Body of pancreas (tissue), 4 donors: Measurements from ENCODE around the gene PDZD11. TPM values are rescaled to one million over a fixed set of nuclear protein-coding genes. Genes with fewer than 3 reads are reported as not detected.
"Not testable (repeated sequence)": the region's sequence is repeated elsewhere in the genome, so short reads cannot be mapped to it uniquely, and the experiment has no call there.

ENCODE experiments used
- ATAC-seq: fragments of 150-250 bp; one replicate; pipeline ENCODE4 v1.9.1; 2016
- DNase-seq, 4 donors: peaks; one replicate each; pipeline ENCODE4 v3.0.0-alpha.2; 2019
- H3K27ac ChIP-seq, 4 donors: fragments of 200-600 bp; sonication (generic); 1 replicate in 3 of 4; 2 replicates in 1 of 4; pipeline versions ENCODE4 v1.5.1 to v1.6.1; 2016 to 2019; ENCODE audit warnings: mild to moderate bottlenecking in 1 of 4, mixed read lengths in 1 of 4, moderate library complexity in 1 of 4
- H3K27me3 ChIP-seq, 2 donors: fragments of 200-600 bp; sonication (generic); one replicate each; pipeline ENCODE4 v1.6.0; 2016; ENCODE audit warnings: mild to moderate bottlenecking in 1 of 2
- H3K36me3 ChIP-seq, 2 donors: fragments of 200-600 bp; sonication (generic); replicated peaks in 1 of 2; 2 replicates each; pipeline ENCODE4 v1.5.1; 2016; ENCODE audit warnings: low read depth in 2 of 2; ENCODE audit not compliant: insufficient read depth in 1 of 2
- H3K4me1 ChIP-seq: fragments of 200-600 bp; sonication (generic); one replicate; pipeline ENCODE4 v1.6.0; 2016
- H3K4me3 ChIP-seq, 2 donors: fragments of 200-600 bp; sonication (generic); 1 replicate in 1 of 2; 2 replicates in 1 of 2; pipeline ENCODE4 v1.5.1; 2016 to 2019
- H3K9me3 ChIP-seq, 3 donors: fragments of 200-600 bp; sonication (generic); 1 replicate in 2 of 3; 2 replicates in 1 of 3; pipeline ENCODE4 v1.5.1; 2016
- CTCF ChIP-seq, 7 experiments: fragments of 450-650 bp in 4 of 7; fragments of 200-600 bp in 3 of 7; sonication (generic) in 3 of 7; IDR thresholded peaks; one replicate each; pipeline ENCODE4 v1.5.1; 2016 to 2019; ENCODE audit warnings: antibody characterized with exemption in 7 of 7
- POLR2A ChIP-seq, 3 donors: fragments of 450-650 bp; IDR thresholded peaks; one replicate each; pipeline ENCODE4 v1.6.1; 2016; ENCODE audit warnings: antibody characterized with exemption in 3 of 3, mild to moderate bottlenecking in 2 of 3
- WGBS, 2 donors: methylation state at CpG; one replicate each; pipeline ENCODE4 v1.1.5; 2017; 5-methylcytosine and 5-hydroxymethylcytosine counted together
- intact Hi-C: fragments of 100-400 bp; cut with DNase I; formaldehyde crosslinking; loops from one replicate; pipeline ENCODE4 v1.15.1; 2023
- total RNA-seq, 2 donors: library from RNA; depleted of rRNA; stranded (reverse); fragments of >200 nt; gene quantifications; one replicate each; pipeline ENCODE4 v1.1.0, GENCODE V29; 2016

Gene PDZD11
- total RNA-seq, 2 donors from 2014 or later = 7.3 to 27.2 TPM

GRCh38 chrX:70253377-70254062, 36.2 kb downstream of the PDZD11 start:
- Histone ChIP-seq H3K27ac (no peak overlapping the region), H3K36me3 (no peaks in the 10 kb centered on the region), H3K4me3 (no peak overlapping the region), H3K4me1 (no peaks in the 10 kb centered on the region), H3K9me3 (no peaks in the 10 kb centered on the region), H3K27me3 (no peaks in the 10 kb centered on the region)
- ATAC-seq = no peak
- intact Hi-C loops = no loop called here
- WGBS, 2 donors = 77 to 86% methylated on average over 3 of the region's 3 CpGs
- no peak for DNase-seq
- no peak for TF ChIP-seq CTCF (IDR thresholded peaks at IDR 0.05)
- TF ChIP-seq POLR2A (IDR thresholded peaks at IDR 0.05) = no peak

- WGBS, 2 donors = 60 to 64% methylated on average over 2 of the region's 2 CpGs
- ATAC-seq = no peak
These were observed 37.2 kb downstream of the PDZD11 start for GRCh38 chrX:70252491-70252890.

GRCh38 chrX:70247252-70247651, 42.5 kb downstream of the PDZD11 start:
- WGBS, 2 donors = 90 to 91% methylated on average over 2 of the region's 2 CpGs
- DNase-seq (no peak), ATAC-seq (no peak)
- H3K27me3 ChIP-seq = no peaks in the 10 kb centered on the region
- H3K36me3 ChIP-seq = no peaks in the 10 kb centered on the region
- intact Hi-C loops = no loop called here
- TF ChIP-seq POLR2A (IDR thresholded peaks at IDR 0.05) = no peak
- TF ChIP-seq CTCF (IDR thresholded peaks at IDR 0.05) = no peak
- no peak overlapping the region for H3K4me3 ChIP-seq
- H3K9me3 ChIP-seq = no peaks in the 10 kb centered on the region
- H3K4me1 ChIP-seq = no peaks in the 10 kb centered on the region
- no peak overlapping the region for H3K27ac ChIP-seq

More at GRCh38 chrX:70252491-70252890, 37.2 kb downstream of the PDZD11 start:
- H3K27me3 ChIP-seq = no peaks in the 10 kb centered on the region
- TF ChIP-seq POLR2A (IDR thresholded peaks at IDR 0.05) = no peak
- TF ChIP-seq CTCF (IDR thresholded peaks at IDR 0.05) = no peak
- no peak overlapping the region for H3K4me3 ChIP-seq
- no peaks in the 10 kb centered on the region for H3K4me1 ChIP-seq
- no peaks in the 10 kb centered on the region for H3K9me3 ChIP-seq
- H3K27ac ChIP-seq = no peak overlapping the region
- no peaks in the 10 kb centered on the region for H3K36me3 ChIP-seq
- DNase-seq = no peak
- intact Hi-C loops = no loop called here

- no peak for TF ChIP-seq CTCF (IDR thresholded peaks at IDR 0.05)
- TF ChIP-seq POLR2A (IDR thresholded peaks at IDR 0.05) = no peak
- H3K27me3 ChIP-seq = no peaks in the 10 kb centered on the region
- H3K36me3 ChIP-seq = no peaks in the 10 kb centered on the region
- no peak overlapping the region for H3K27ac ChIP-seq
- no peak for DNase-seq
- no peaks in the 10 kb centered on the region for H3K9me3 ChIP-seq
- 79 to 80% methylated on average over 5 to 6 of the region's 6 CpGs for WGBS, 2 donors
- no peaks in the 10 kb centered on the region for H3K4me1 ChIP-seq
- no peak overlapping the region for H3K4me3 ChIP-seq
- ATAC-seq = no peak
- intact Hi-C loops = no loop called here
These were observed 44.8 kb downstream of the PDZD11 start for GRCh38 chrX:70244881-70245280.

- WGBS, 2 donors = 71 to 76% methylated on average over 3 to 5 of the region's 5 CpGs
- H3K4me3 ChIP-seq, DNase-seq, H3K27ac ChIP-seq, H3K9me3 ChIP-seq, H3K36me3 ChIP-seq, H3K27me3 ChIP-seq, H3K4me1 ChIP-seq, ATAC-seq, intact Hi-C loops: not testable (repeated sequence)
These were observed 46.1 kb downstream of the PDZD11 start for GRCh38 chrX:70243601-70244000.
